Measurements from ENCODE around the gene GTPBP4.
"Not testable (repeated sequence)": the region's sequence is repeated elsewhere in the genome, so short reads cannot be mapped to it uniquely, and the experiment has no call there.

Gene GTPBP4

DNA sequence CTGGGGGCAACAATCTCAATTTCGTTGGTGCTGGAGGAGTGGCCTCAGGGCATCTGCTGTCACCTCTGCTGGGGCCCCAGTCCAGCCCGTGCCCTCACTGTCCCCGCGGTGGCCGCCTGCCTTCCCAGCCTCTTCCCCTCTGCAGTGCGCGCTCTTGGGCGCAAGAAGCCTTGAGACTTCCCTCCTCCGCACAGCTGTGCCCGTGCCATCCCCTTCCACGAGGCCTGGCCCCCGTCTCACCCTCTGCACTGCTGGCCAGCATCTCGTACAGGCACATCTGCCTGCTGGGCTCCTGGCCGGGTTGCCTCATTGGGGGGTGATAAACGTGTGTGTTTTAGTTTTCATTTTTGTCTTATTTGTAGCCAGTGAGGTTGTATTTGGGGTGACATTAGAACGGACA is 23.5 kb downstream of the GTPBP4 start:
- Histone ChIP-seq H3K27ac (no peak overlapping the region), H3K4me3 (no peak overlapping the region)

DNA sequence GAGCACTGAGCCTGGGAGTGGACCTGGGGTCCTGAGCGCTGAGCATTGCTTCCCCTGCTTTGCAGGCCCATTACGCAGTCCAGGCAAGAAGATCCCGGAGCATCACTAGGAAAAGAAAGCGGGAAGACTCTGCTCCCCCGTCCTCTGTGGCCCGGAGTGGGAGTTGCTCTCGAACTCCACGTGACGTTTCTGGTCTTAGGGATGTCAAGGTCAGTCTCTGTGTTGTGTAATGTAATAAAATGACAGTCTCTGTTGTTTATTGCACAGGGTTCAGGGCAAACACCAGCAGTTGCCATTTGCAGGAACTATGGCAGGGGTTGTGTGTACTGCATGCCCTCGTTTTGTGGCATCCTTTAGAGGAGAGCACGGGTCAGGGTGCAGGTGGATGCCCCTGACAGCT is 27.5 kb downstream of the GTPBP4 start:
- H3K4me3 ChIP-seq: no peak overlapping the region
- no peak overlapping the region for H3K27ac ChIP-seq

DNA sequence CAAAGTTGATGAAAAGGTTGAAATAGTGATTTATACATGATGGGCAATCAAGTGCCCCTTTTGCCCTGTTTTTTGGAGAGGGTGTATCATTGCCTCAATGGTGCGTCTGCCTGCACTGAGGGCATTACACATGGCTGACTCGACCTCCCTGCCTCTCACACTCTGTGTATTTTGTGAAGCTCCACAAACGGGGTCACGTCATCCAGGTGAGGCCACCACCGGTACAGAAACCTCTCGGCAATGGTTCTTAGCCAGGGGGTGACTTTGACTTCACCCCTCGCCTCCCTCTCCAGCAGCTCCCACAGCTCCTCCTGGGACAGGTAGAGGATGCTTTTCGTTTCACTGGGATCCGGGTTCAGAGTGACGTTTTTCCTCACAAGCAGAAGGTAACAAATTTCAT is 31.1 kb downstream of the GTPBP4 start:
- Histone ChIP-seq H3K4me3 (no peak overlapping the region), H3K27ac (no peak overlapping the region)

DNA sequence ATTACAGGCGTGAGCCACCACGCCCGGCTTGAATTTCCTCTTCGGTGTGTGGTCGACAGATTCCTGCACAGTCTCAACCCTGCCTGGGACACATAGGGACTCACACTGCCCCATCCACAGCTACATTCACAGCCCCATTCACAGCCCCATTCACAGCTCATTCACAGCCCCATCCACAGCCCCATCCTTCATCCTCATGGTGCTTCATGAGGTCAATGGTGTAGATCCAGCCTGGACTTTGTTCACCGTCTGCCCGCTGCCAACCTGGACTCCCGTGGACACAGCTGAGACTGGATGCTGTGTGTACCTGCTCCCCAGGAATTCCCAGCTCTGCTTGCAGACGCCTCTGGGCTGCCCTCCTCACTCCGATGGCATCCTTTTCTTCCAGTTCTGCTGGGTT is 32.2 kb downstream of the GTPBP4 start:
- Histone ChIP-seq H3K4me3 (no peak overlapping the region), H3K27ac (no peak overlapping the region)

DNA sequence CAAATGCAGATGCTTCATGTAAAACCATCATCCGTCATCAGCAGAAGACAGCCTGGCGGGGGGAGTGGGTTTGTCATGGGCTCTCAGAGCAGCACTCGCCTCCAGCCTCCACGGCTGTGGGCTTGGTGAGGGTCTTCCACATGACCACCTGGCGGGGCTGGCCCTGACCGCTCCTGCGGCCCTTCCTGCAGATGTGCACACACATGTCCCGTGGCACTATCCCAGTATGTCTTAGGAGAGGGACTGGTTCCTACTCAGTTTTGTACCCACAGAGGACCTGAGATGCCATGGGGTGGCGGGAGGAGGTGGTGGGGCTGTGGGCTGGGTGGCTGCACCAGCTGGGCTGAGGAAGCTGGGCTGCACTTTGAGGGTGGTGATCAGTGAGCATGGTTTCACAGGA is 32.7 kb downstream of the GTPBP4 start:
- no peak overlapping the region for H3K27ac ChIP-seq
- H3K4me3 ChIP-seq: no peak overlapping the region

DNA sequence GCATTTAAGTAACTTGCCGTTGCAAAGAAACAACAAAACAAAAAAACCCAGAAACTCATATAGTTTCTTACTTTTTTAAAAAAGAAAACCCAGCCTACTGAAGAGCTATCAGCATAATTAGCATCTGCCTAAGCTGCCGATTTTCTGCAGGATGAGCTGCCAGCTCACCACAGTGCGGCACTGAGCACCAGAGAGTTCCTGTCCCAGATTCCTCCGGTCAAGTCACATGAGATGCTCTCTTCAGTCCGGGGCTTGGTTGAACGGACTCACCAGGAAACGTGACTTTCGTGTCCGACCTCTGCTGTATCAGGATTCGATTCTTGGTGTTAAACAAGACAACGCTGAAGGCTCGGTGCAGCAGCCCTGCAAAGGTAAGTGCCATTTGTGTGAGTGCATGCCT is 34.2 kb downstream of the GTPBP4 start:
- H3K4me3 ChIP-seq: no peak overlapping the region

DNA sequence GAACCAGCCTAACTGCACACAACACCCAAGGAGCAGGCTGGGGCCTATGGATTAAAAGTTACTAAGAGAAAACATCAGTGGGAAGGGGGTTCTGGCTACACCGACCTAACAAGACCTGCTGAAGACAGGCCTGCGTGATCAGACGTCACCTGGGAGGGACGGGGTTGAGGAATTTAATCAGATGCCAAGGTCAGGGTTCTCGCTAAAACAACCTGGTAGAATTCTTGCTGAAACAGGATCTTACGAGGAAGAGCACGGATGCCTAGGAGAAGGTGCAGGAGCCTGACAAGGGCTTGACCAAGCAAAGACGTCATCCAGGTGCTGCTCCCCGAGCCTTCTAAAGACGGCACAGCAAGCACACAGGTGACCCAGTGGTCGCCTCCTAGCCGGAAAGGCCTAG is 35.9 kb downstream of the GTPBP4 start:
- no peak overlapping the region for H3K4me3 ChIP-seq
- H3K27ac ChIP-seq: no peak overlapping the region

More for the DNA sequence above, 34.2 kb downstream of the GTPBP4 start:
- H3K27ac ChIP-seq: no peak overlapping the region

DNA sequence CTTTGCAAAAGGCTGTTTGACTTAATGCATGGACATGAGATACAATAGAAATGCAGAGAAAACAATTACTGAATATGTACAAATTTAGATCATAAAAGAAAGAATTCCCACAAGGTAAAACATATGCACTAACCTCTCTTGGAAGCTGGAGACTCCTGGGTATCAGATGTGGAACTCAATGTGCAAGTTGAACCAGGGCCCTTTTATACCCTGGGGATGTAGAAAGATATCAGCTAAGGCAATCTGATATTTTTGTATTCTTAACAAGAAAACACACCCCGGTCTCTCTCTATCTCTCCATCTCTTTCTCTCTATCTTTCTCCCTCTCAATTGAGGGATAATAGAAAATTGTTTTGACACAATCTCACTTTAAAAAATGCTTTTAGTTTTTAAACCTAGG is 37.4 kb downstream of the GTPBP4 start, which contains the start of gene IDI2:
Gene IDI2, minus strand, starts transcription at position 177 of the 400 bp plus-strand sequence. CDS start 1,136 bp downstream, outside the sequence.
- no peak within 1 kb of the TSS for H3K4me3 ChIP-seq
- no peak within 1 kb of the TSS for H3K27ac ChIP-seq

DNA sequence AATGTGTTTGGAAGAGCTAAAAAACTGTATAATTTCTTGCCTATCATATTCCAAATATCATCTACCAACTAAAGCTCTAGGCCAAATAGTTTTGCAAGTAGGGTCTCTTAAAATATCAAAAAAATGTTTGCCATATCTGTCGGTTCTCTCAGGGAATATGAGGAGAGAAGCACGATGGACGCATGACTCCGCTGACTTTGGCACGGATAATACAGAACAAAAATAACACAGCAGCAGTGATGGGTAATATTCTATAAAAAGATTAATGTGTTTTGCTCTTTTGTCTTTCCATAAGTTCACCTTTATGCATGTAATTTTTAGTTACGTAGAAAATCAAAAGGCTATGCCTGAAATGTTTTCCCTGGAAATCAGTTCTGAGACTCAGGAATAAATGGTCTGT is 38.3 kb downstream of the GTPBP4 start:
- Histone ChIP-seq H3K4me3 (no peak overlapping the region), H3K27ac (no peak overlapping the region)

DNA sequence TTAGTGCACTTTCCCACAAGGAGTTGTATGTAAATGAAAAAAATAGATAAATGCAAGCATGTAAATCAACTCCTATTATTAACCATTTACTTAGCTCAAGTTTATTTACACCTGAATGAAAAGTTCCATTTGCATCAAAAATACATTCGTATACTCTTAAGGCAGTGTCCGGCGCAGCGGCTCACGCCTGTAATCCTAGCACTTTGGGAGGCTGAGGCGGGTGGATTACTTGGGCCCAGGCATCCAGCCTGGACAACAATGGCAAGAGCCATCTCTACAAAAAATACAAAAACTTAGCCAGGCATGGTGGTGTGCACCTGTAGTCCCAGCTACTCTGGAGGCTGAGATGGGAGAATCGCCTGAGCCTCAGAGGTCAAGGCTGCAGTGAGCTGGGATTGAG is 41.6 kb downstream of the GTPBP4 start:
- Histone ChIP-seq H3K4me3 (no peak overlapping the region), H3K27ac (no peak overlapping the region)

DNA sequence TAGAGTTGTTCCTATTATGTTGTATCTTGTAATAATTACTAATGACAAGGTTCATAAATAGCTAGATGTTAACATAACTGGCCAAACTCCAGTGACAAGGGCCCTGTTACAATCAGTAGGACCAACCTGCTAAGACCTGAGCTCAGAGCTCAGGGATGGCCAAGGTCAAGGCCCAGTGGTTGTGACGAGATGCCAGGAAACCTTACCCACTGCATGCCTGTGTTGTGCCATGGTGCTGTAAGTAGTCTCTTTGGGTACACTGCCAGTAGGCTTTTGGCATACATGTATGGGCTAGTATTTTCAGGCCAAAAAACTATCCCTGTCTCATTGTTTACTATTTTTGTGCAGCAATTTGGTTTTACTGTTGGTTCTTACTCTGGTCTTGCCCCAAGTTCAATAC is 45.4 kb downstream of the GTPBP4 start:
- Histone ChIP-seq H3K4me3 (no peak overlapping the region), H3K27ac (peak overlapping the region in 1 of 21 experiments; percentile 34)

DNA sequence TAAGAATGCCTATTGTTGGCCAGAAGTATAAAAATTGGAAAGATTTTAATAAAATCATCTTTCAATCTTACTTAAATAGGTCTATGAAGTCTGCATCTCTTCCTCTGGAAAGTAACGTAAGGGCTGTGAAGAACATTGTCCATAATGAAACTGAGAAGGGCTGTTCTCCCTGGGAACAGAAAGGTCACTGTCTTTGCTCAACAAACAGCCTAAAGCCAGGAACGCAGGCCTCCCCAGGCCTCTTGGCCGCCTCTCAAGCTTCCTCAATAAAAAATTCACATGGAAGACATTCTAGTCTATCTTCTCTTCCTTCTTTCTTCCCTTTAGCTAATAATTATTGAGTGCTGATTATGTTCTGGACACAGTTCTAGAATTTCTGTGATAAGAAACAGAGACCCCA is 46.5 kb downstream of the GTPBP4 start:
- peak overlapping the region in 1 of 21 experiments; percentile 75 for H3K27ac ChIP-seq
- no peak overlapping the region for H3K4me3 ChIP-seq

DNA sequence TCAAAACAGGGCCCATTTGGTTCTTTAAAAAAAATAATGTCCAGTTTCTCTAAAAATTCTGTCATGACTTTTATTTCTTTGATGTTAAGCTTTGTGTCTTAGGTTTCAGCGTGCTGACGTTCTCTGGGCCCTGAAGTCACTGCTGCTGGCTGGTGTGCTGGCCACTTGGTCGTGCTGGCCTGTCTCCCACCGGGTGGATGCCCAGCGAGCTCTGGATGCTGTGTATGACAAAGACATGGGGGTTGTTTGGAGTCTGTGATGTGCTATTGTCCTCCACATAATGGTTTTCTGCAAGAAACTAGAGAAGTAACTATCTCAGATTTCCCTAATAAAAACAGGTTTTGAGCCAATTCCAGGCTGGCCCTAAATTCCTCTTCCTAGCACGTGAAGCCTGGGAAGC is 47.0 kb downstream of the GTPBP4 start:
- Histone ChIP-seq H3K27ac (peak overlapping the region in 11 of 21 experiments; percentile 4 to 75 (median 50)), H3K4me3 (no peak overlapping the region)

DNA sequence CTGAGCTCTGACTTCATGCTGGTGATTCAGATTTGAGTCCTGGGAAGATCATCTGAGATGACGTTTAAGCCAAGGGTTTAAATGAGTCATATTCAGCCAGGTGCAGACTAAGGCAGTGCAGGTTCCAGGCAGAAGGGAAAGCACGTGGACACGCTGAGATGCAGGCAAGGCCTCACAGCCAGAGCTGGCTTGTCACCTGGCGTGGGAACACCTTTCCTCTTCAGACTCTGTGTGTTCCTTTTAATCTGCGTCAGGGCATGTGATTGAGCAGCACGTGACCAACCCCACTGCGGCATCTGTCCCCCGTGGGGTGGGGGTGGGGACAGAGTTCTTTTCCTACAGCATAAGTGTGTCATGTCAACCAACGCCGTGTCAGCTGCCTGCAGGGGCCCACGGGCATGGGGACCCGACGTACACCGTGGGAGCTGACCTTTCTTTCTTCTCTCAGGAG is 48.1 kb downstream of the GTPBP4 start:
- Histone ChIP-seq H3K4me3 (no peak overlapping the region), H3K27ac (peak overlapping the region in 13 of 21 experiments; percentile 4 to 75 (median 31))

DNA sequence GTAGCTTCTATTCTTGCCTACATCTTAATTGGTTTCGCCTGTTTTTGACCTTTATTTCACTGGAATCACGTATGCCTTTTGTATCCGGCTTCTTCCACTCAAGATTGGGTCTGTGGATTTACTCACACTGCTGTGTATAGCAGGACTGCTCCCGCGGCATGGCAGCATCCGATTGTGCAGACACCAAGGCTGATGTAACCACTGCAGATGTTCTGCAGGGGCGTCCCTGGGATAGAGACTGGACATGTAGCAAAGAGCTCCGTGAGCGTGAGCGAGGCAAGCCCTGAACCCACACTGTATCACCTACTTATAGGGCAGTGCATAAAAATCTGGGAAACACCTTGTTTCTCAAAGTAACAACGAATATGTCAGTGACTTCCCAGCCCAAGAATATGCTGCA is 48.9 kb downstream of the GTPBP4 start:
- no peak overlapping the region for H3K4me3 ChIP-seq
- no peak overlapping the region for H3K27ac ChIP-seq

DNA sequence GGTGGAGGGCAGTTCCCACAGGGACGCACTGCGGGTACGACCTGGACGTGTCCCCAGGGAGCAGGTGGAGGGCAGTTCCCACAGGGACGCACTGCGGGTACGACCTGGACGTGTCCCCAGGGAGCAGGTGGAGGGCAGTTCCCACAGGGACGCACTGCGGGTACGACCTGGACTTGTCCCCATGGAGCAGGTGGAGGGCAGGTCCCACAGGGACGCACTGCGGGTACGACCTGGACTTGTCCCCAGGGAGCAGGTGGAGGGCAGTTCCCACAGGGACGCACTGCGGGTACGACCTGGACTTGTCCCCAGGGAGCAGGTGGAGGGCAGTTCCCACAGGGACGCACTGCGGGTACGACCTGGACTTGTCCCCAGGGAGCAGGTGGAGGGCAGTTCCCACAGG is 50.5 kb downstream of the GTPBP4 start:
- H3K4me3 ChIP-seq: not testable (repeated sequence)

DNA sequence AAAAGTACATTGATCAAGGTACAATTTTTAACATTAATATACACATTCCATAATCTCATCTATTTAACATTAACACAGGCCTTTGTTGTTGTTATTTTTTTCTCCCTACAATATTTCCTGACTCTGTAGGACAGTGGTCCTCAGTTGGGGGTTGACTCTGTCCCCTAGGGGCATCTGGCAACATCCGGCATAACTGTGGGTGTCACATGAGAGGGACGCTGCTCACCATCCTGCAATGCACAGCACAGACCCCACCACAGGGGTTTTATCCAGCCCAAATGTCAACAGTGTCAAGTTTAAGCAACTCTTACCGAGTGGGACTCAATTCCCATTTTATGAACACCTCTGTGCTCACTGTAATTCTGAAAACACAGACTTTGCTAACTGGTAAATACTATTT is 51.9 kb downstream of the GTPBP4 start:
- H3K4me3 ChIP-seq: no peak overlapping the region
- H3K27ac ChIP-seq: no peak overlapping the region

More for the DNA sequence above, 50.5 kb downstream of the GTPBP4 start:
- H3K27ac ChIP-seq: not testable (repeated sequence)

DNA sequence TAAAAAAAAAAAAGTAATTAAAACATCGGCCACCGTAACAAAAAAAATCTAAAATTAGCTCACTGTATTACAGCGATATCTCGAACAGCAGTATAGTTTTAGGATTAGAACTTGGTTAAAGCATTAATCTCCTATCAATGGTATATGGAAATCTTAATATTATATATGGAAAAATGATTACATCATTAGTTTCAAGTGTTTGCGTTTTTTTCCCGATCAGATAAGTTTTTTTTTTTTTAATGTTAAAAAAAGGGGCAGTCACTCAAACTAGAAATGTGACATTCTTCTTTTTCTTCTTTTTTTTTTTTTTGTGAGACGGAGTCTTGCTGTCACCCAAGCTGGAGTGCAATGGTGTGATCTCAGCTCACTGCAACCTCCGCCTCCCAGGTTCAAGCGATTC is 53.3 kb downstream of the GTPBP4 start:
- H3K4me3 ChIP-seq: no peak overlapping the region
- H3K27ac ChIP-seq: no peak overlapping the region

DNA sequence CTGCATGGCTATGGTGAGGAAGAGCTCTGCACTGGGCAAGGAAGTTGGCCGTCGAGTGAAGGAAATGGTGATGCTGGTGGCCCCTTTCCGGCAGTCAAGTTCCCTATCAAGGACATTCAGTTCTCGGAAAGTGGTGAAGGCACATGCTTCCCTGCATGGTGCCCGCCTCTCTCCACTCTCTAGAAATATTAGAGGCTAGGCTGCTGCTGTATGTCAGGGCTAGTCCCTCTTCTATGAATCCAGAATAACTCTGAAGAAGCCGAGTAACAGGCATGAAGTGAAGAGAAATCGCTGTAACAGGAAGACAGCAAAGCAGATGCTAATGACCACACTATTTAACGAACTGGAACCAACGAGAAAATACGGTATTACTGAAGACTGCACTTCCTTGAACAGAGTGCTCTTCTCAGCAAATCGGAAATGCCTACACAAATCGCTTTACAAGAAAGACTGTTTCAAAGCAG is 55.3 kb downstream of the GTPBP4 start:
- H3K27ac ChIP-seq: peak overlapping the region in 19 of 21 experiments; percentile 17 to 79 (median 64)
- H3K4me3 ChIP-seq: peak overlapping the region in 2 of 7 experiments; percentile 2 to 3

DNA sequence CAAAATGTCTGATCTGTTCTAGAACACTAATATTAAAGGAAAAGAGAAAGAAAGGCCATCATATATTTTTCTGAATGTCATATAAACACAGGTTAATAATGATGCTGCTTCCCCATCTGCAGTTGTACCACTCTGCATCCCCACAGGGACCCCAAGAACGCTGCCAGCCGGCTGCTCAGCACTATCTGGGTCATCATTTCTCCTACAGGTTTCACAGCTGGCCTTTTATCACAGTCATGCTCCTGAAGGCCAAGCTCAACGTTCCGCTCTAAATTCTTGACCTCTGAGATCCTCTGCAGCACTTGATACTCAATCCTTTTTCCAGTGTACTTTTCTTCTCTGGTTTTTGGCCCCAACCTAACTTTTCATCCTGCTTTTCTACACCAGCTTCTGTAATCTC is 55.9 kb downstream of the GTPBP4 start:
- Histone ChIP-seq H3K4me3 (no peak overlapping the region), H3K27ac (peak overlapping the region in 19 of 21 experiments; percentile 17 to 79 (median 64))

DNA sequence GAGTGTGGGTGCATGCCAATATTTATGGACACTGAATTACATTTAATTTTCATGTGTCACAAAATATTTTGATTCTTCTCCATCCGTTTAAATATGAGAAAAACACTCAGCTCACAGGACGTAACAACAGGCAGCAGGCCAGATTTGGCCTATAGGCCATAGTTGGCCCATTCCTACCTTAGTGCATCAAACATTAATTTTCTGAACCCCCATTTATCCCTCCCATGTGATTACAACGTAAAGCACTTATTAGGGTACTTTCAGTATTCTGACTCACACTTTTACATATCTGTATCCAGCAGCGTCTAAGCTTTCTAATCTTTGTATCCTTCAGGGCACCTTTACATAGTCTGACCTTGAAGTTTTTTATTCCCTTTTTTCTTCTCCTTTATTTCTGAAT is 56.7 kb downstream of the GTPBP4 start:
- no peak overlapping the region for H3K4me3 ChIP-seq
- H3K27ac ChIP-seq: peak overlapping the region in 13 of 21 experiments; percentile 6 to 79 (median 66)

DNA sequence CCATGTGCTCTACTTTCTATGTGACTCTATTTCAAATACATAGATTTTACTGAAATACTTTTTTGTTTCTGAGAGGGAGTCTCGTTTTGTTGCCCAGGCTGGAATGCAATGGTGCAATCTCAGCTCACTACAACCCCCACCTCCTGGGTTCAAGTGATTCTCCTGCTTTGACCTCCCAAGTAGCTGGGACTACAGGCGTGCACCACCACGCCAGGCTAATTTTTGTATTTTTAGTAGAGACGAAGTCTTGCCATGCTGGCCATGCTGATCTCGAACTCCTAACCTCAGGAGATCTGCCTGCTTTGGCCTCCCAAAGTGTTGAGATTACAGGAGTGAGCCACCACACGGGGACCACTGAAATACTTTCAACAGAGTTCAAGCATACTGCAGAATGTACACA is 57.2 kb downstream of the GTPBP4 start:
- no peak overlapping the region for H3K4me3 ChIP-seq
- peak overlapping the region in 3 of 21 experiments; percentile 6 to 79 (median 61) for H3K27ac ChIP-seq
